NCI-H748 (cell line): Measurements from ENCODE around the gene SUPT7L.
A peak's percentile ranks its signal among the peaks of the same experiment; 100 is the strongest.
"Not testable (repeated sequence)": the region's sequence is repeated elsewhere in the genome, so short reads cannot be mapped to it uniquely, and the experiment has no call there.

ENCODE experiments used
- DNase-seq: peaks from one replicate; lab custom pipeline; 2025; ENCODE audit not compliant: unreplicated experiment; lab: John Stamatoyannopoulos, UW

The SUPT7L gene

DNA sequence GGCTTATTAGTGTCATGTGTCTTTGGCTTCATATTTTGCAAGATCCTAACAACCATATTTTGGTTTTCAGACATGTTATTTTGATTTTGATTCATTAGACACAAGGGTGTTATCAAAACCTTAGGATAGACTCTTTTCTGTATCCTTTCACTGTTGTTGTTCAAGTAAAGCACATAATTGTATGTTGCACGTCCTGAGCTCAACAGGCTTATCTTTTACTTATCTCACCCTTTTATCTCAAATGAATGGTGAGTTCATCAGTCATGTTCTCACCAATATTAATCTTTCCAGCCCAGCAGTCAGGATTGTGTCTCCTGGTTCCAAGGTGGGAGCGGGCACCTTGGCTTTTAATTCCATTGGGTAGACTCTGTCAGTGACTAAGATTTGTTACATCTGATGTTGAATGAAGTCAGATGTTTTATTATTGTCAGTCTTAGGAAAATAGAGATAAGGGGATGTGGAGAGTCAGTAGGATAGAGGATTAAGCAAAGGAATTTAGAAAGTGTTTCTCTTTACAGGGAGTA, 22.6 kb downstream of the SUPT7L start:
- no peak for DNase-seq

DNA sequence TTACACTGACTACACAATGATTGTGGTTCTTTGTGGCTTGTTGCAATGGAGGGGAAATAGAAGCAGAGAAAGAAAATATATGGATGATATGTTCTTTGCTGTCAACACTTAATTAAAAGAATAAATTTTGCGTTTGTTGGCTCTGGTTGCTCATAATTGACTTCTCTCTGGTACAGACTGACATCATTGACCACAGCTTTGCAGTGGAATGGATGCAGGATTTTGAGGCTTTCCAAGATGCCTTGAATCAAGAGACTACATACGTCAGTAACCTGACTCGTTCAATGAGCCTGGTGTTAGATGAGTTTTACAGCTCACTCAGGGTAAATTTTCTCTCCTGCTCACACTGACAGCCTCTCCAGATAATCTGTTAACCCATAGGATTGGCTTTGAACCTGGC, 24.7 kb downstream of the SUPT7L start:
- DNase-seq, result no peak

GRCh38 chr2:27638037-27638637, 25.3 kb downstream of the SUPT7L start:
- DNase-seq, result no peak

- DNase-seq, result no peak
These were observed 26.6 kb downstream of the SUPT7L start for GRCh38 chr2:27636766-27637165.

DNA sequence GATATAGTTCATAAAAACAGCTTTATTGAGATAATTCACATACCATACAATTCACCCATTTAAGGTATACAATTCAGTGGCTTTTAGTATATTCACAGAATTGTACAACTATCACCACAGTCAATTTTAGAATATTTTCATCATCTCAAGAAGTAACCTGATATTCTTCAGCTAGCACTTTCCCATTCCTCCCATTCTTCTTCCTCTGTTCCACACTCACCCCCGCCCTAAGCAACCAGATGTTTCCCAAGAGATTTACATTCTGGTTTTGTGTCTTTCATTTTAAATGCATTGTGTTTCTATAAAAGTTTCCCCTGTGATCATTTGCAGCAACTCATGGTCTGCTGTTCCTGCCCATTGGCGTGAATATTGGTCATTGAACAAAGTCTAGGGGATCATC, 29.1 kb downstream of the SUPT7L start:
- no peak for DNase-seq

DNA sequence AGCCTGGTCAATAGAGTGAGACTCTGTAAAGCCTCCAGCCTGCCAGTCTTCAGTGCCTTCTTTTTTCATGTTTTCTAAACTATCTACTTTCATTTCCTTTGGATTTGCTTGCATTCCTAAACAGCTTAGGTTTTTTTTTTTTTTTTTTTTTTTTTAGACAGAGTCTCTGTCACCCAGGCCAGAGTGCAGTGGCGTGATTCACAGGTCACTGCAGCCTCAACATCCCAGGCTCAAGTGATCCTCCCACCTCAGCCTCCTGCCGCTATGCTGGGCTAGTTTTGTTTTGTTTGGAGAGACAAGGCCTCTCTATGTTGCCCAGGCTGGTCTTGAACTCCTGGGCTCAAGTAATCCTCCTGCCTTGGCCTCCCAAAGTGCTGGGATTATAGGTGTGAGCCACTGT, 33.2 kb downstream of the SUPT7L start:
- DNase-seq, result not testable (repeated sequence)

GRCh38 chr2:27628767-27629709, 34.4 kb downstream of the SUPT7L start, which contains the start of the genes CCDC121 and GPN1:
Gene CCDC121 (minus strand): TSS chr2:27629012. CDS start chr2:27627799, 1,213 bp downstream.
Gene GPN1 (plus strand): TSS chr2:27629050. CDS start chr2:27629059, 9 bp downstream.
- DNase-seq, result peak; percentile 91

GRCh38 chr2:27627963-27628766, 35.2 kb downstream of the SUPT7L start:
- DNase-seq, result peak; percentile 54

GRCh38 chr2:27626921-27627320, 36.5 kb downstream of the SUPT7L start:
- not testable (repeated sequence) for DNase-seq

DNA sequence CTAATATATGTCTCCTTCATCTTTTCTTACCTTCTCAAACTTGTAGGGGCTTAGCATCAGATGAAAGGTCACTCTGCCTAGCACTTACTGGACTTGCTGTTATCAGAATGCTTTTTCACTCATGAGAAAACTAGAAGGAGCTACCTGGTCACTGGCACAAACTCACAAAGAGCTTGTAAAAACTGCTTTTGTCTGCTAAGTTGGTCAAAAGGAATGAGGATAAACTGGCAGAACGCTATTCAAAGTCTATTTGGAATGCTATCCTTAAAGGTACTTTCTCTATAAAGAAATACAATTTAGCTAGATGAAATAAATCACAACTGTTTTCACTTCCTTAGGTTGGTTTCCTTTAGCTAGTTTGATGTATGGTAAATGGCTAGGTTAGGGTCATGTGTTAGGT, 37.1 kb downstream of the SUPT7L start:
- not testable (repeated sequence) for DNase-seq

DNA sequence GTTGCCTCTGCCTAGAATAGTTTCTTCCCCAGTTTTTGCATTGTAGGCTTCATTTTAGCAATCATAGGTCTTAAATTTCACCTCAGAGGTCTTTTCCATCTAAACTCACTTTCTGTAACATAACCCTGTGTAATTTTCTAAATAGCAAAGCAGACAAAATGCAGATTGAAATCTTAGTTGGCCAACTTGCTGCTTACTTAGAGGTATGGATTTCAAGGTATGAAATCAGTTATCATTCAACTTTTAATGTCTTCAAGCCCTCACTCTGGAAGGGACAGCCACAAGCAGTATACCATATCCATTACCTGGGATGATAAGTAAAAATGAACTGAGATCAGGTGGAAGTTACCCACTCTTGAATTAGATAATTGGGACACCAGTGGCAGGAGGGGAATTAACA, 38.5 kb downstream of the SUPT7L start:
- DNase-seq, result no peak

- DNase-seq, result no peak
These were observed 40.5 kb downstream of the SUPT7L start for GRCh38 chr2:27622921-27623384.

GRCh38 chr2:27621524-27621923, 41.9 kb downstream of the SUPT7L start:
- no peak for DNase-seq

- DNase-seq, result no peak
These were observed 48.1 kb downstream of the SUPT7L start for GRCh38 chr2:27615316-27615715.

DNA sequence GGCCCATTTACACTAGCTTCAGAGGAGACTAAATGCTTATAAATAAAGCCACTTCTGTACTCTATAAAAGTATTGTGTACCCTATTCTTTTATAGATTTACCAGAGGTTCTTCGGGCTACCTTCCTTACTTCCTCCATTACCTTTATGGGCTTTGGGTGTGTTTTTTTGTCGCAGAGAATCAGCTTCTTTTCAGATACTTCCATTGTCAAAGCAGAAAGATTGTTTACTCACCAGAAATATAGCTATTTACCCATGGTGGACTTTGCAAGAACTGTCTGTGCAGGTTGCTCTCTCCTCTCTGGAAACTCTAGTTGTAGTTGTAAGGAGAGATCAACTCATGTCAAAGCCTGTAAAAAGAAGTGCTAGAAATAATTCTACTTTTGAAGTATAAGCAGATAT, 49.4 kb downstream of the SUPT7L start:
- no peak for DNase-seq

- DNase-seq, result no peak
These were observed 56.8 kb downstream of the SUPT7L start for GRCh38 chr2:27606611-27607010.
